NCI-H2029 treated with DMSO at 0.1 percent for 48 hours (cell line): ENCODE results near the gene CLASP2.
"Not testable (repeated sequence)": the region's sequence is repeated elsewhere in the genome, so short reads cannot be mapped to it uniquely, and the experiment has no call there.

Experiments used
- DNase-seq: peaks from one replicate; lab custom pipeline; 2025; lab: John Stamatoyannopoulos, UW

Gene CLASP2

DNA sequence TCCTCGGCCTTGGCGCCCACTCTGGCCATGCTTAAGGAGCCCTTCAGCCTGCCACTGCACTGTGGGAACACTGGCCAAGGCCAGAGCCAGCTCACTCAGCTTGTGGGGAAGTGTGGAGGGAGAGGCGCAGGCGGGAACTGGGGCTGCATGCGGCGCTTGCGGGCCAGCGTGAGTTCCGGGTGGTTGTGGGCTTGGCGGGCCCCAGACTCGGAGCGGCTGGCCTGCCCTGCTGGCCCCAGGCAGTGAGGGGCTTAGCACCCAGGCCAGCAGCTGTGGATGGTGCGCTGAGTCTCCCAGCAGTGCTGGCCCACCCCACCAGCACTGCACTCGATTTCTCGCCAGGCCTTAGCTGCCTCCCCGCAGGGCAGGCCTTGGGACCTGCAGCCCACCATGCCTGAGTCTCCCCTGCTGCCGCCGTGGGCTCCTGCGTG is 264.7 kb downstream of the CLASP2 start:
- DNase-seq: no peak

DNA sequence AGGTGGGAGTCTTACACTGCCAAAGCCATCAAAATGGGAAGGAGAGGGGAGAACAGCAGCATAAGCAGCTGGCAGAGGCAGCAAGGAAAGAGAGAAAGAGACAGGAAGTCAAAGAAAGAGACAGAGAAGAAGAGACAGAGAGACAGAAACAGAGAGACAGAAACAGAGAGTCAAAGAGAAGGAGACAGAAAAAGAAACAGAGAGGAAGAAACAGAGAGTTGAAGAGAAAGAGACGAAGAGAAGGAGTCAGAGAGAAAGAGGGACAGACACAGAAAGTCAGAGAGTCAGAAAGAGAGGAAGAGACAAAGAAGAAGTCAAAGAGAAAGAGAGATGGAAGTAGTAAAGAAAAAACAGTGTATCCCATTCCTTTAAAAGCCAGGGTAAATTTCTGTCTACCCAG is 266.1 kb downstream of the CLASP2 start:
- not testable (repeated sequence) for DNase-seq

DNA sequence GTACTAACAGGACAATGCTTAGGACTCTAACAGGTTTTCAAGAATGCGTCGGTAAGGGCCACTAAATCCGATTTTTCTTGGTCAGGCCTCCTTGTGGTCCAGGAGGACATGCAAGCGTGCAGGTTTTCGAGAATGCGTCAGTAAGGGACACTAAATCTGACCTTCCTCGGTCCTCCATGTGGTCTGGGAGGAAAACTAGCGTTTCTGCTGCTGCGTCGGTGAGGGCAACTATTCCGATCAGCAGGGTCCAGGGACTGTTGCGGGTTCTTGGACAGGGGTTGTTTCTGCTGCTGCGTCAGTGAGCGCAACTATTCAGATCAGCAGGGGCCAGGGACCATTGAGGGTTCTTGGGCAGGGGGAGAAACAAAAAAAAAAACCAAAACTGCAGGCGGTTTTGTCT is 270.1 kb downstream of the CLASP2 start:
- DNase-seq: no peak

DNA sequence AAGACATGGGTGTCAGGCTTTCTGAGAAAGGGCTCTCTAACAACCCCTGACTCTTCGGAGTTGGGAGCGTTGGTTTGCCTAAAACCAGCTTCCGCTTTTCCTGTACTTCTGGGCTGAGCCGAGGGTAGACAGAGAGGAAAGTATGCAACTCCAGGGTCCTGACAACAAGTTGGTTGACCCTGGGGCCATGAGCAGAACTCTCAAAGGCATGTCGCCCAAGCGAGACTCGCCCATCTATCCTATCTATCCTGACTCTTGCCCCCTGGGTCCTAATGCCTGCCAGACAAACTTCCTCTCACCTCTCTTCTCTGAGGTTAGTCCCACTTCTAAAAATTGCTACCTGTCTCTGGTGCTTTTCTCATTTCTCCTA is 270.8 kb downstream of the CLASP2 start:
- DNase-seq: not testable (repeated sequence)
